ENCODE results near the gene SOCS1. TPM values are rescaled to one million over a fixed set of nuclear protein-coding genes. Genes with fewer than 3 reads are reported as not detected.

The SOCS1 gene
- total and polyA plus RNA-seq, 2 donors (not counting 3 experiments of a cell fraction or from before 2014, with no cell fraction given): 1.1 to 1.7 TPM

DNA sequence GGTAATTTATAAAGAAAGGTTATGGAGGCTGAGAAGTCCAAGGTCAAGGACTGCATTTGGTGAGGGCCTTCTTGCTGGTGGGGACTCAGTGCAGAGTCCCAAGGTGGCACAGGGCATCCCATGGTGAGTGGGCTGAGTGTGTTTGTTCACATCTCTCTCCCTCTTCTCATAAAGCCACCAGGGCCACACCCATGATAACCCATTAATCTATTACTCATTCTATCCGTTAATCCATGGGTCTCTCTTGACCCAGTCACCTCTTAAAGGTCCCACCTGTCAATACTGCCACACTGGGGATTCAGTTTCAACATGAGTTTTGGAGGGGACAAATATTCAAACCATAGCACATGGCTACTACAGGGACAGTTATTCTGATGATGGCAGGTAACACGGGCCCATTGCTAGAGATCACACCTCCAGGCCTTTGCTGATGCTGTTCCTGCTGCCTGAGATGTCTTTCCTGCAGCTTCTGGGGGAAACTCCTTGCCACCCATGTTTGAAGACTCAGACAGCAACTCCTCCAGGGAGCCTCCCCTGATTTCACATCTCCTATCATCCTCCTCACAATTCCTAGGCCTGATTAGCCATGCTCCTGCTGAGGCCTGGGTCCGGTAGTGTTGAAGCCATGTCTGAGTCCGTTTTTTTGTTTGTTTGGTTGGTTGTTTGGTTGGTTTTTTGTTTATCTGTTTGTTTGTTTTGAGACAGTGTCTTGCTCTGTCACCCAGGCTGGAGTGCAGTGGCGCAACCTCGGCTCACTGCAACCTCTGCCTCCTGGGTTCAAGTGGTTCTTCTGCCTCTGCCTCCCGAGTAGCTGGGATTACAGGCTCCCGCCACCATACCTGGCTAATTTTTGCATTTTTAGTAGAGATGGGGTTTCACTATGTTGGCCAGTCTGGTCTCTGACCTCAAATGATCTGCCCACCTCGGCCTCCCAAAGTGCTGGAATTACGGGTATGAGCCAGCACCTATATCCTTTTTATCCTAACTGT is 16.1 kb downstream of the SOCS1 start:
- no peaks in the 10 kb centered on the region for H3K9me1 ChIP-seq (replicated peaks; ENCODE audit: control insufficient read depth, extremely low read depth, insufficient read depth, low read length)
- no peak overlapping the region for H3K4me3 ChIP-seq (replicated peaks in 1 of 3; ENCODE audit: insufficient read depth in 1 of 3, low read depth in 1 of 3, low read length in 3 of 3)
- H4K20me1 ChIP-seq (replicated peaks; ENCODE audit: control insufficient read depth, extremely low read depth, insufficient read depth, low read length): no peaks in the 10 kb centered on the region
- H3K79me2 ChIP-seq (ENCODE audit: control insufficient read depth, insufficient read depth, low read length): no peaks in the 10 kb centered on the region
- H3K27ac ChIP-seq (ENCODE audit: insufficient read depth, low read depth, low read length): no peak overlapping the region
- FAIRE-seq (no peak), DNase-seq (ENCODE audit: low read depth, low spot score) (no peak)
- peaks cover 4 to 6% of the 10 kb centered on the region in 2 experiments for H3K27me3 ChIP-seq (ENCODE audit: control insufficient read depth in 2 of 2, insufficient read depth in 2 of 2, low read length in 2 of 2)
- no peak overlapping the region for H3K4me2 ChIP-seq (ENCODE audit: insufficient read depth, low read length)
- H3K4me1 ChIP-seq (ENCODE audit: control insufficient read depth, extremely low read depth, insufficient read depth, low read length): no peaks in the 10 kb centered on the region
- intact Hi-C loops (cut with micrococcal nuclease): no loop called here
- no peaks in the 10 kb centered on the region for H3K36me3 ChIP-seq (ENCODE audit: control insufficient read depth in 2 of 2, extremely low read depth in 1 of 2, insufficient read depth in 2 of 2, low read length in 2 of 2)
- H3K9ac ChIP-seq (replicated peaks; ENCODE audit: extremely low read depth, insufficient read depth, low read length): no peak overlapping the region
- BruUV-seq (replicated peaks): no TSS peak
- H3K9me3 ChIP-seq (replicated peaks; ENCODE audit: control insufficient read depth, insufficient read depth, low read length): no peaks in the 10 kb centered on the region
- CTCF ChIA-PET: no interaction called here
- no peak for TF ChIP-seq POLR2AphosphoS5 (IDR thresholded peaks at IDR 0.05; ENCODE audit: insufficient read depth, low read depth, low read length)
- TF ChIP-seq, protein P1, sequence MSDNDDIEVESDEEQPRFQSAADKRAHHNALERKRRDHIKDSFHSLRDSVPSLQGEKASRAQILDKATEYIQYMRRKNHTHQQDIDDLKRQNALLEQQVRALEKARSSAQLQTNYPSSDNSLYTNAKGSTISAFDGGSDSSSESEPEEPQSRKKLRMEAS (IDR thresholded peaks at IDR 0.05; ENCODE audit: insufficient read depth, insufficient read length): no peak
- no peak for TF ChIP-seq GATA2 (IDR thresholded peaks at IDR 0.05; ENCODE audit: insufficient read depth, insufficient read length, low read depth, low read length)
- TF ChIP-seq POLR2A (IDR thresholded peaks at IDR 0.05; ENCODE audit: low read depth, low read length): no peak
- TF ChIP-seq, protein P2, sequence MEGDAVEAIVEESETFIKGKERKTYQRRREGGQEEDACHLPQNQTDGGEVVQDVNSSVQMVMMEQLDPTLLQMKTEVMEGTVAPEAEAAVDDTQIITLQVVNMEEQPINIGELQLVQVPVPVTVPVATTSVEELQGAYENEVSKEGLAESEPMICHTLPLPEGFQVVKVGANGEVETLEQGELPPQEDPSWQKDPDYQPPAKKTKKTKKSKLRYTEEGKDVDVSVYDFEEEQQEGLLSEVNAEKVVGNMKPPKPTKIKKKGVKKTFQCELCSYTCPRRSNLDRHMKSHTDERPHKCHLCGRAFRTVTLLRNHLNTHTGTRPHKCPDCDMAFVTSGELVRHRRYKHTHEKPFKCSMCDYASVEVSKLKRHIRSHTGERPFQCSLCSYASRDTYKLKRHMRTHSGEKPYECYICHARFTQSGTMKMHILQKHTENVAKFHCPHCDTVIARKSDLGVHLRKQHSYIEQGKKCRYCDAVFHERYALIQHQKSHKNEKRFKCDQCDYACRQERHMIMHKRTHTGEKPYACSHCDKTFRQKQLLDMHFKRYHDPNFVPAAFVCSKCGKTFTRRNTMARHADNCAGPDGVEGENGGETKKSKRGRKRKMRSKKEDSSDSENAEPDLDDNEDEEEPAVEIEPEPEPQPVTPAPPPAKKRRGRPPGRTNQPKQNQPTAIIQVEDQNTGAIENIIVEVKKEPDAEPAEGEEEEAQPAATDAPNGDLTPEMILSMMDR (IDR thresholded peaks at IDR 0.05; ENCODE audit: extremely low read depth in 1 of 2, insufficient read depth in 1 of 2, low read depth in 1 of 2, low read length in 2 of 2): no peak
- TF ChIP-seq JUN (IDR thresholded peaks at IDR 0.05; ENCODE audit: borderline replicate concordance, insufficient read depth, insufficient read length, low read depth): no peak
- no peak for TF ChIP-seq MYC (IDR thresholded peaks at IDR 0.05; ENCODE audit: low read depth, low read length)
- no peak overlapping the region for H2AFZ ChIP-seq (ENCODE audit: low read depth, low read length)
- POLR2A ChIA-PET: no interaction called here
- dilution Hi-C loops (cut with MboI; ENCODE audit: extremely low pct_ligation_motif_present, low sequenced_read_pairs): no loop called here
